HepG2 (cell line): ENCODE results near the gene CTIF. TPM values are rescaled to one million over a fixed set of nuclear protein-coding genes. Genes with fewer than 3 reads are reported as not detected.

Source experiments
- ATAC-seq: fragments of 200-7000 bp; cut with Tn5 transposase; 3 replicates; pipeline ENCODE4 v1.9.1; 2020; ENCODE audit warnings: mild to moderate bottlenecking, moderate library complexity
- BruUV-seq: library from RNA; stranded (reverse); fragments of 400-500 nt; replicated peaks from 2 replicates; lab custom pipeline; 2021; lab: Mats Ljungman, UMichigan
- CTCF ChIA-PET: fragments of 300-600 bp; formaldehyde crosslinking; extraction: SDS; loops from one replicate; lab custom pipeline; 2021; ENCODE audit warnings: low total read pairs, inconsistent platforms, low intra/inter-chr PET ratio; lab: Yijun Ruan, JAX
- POLR2A ChIA-PET: fragments of 350-600 bp; sonication (Branson Sonifier 250); formaldehyde crosslinking; loops from one replicate; lab custom pipeline; 2020; ENCODE audit warnings: antibody characterized with exemption, inconsistent platforms; lab: Yijun Ruan, JAX
- DNase-seq: peaks from one replicate; pipeline ENCODE4 v3.0.0-alpha.2; 2015; ENCODE audit warnings: low spot score
- FAIRE-seq: peaks from 3 replicates; lab custom pipeline; 2011; peaks lifted over from hg19 to GRCh38; lab: Jason Lieb, UNC
- H2AFZ ChIP-seq: one replicate; pipeline ENCODE4 v1.6.1; 2011; ENCODE audit warnings: low read length, inconsistent platforms
- H3K27ac ChIP-seq: fragments of 300-600 bp; 3 replicates; pipeline ENCODE4 v1.8.0; 2011; ENCODE audit warnings: mixed run types, mild to moderate bottlenecking, mixed read lengths, low read length, inconsistent platforms; ENCODE audit not compliant: insufficient read depth; ENCODE audit errors: extremely low read length
- H3K27me3 ChIP-seq, 2 experiments: fragments of 200-600 bp in 1 of 2; 2 replicates in 1 of 2; 3 replicates in 1 of 2; pipeline versions ENCODE4 v1.6.0 to v1.8.0; 2011; ENCODE audit warnings: low read length in 2 of 2, mild to moderate bottlenecking in 2 of 2, moderate library complexity in 2 of 2, inconsistent platforms in 1 of 2; ENCODE audit not compliant: insufficient read depth in 2 of 2, control insufficient read depth in 1 of 2
- H3K36me3 ChIP-seq, 2 experiments: fragments of 200-600 bp in 1 of 2; replicated peaks in 1 of 2; 2 replicates in 1 of 2; 3 replicates in 1 of 2; pipeline versions ENCODE4 v1.5.1 to v1.8.0; 2011; ENCODE audit warnings: low read length in 2 of 2, inconsistent platforms in 1 of 2; ENCODE audit not compliant: insufficient read depth in 2 of 2, control insufficient read depth in 1 of 2
- H3K4me1 ChIP-seq: 2 replicates; pipeline ENCODE4 v1.5.1; 2012; ENCODE audit warnings: low read length, inconsistent platforms; ENCODE audit not compliant: insufficient read depth
- H3K4me2 ChIP-seq: 2 replicates; pipeline ENCODE4 v1.6.0; 2011; ENCODE audit warnings: low read depth, low read length, inconsistent platforms
- H3K4me3 ChIP-seq, 3 experiments: fragments of 200-600 bp in 1 of 3; sonication (generic), shearing (Covaris generic) in 1 of 3; replicated peaks in 1 of 3; 2 replicates each; pipeline ENCODE4 v1.5.1; 2011 to 2016; ENCODE audit warnings: low read length in 3 of 3, inconsistent platforms in 2 of 3, low read depth in 2 of 3, mild to moderate bottlenecking in 2 of 3, control low read depth in 1 of 3, mixed read lengths in 1 of 3; ENCODE audit not compliant: insufficient read depth in 1 of 3
- H3K79me2 ChIP-seq: one replicate; pipeline ENCODE4 v1.6.1; 2011; ENCODE audit warnings: low read length, inconsistent platforms; ENCODE audit not compliant: insufficient read depth
- H3K9ac ChIP-seq: 2 replicates; pipeline ENCODE4 v1.6.0; 2011; ENCODE audit warnings: mild to moderate bottlenecking, low read depth, low read length, inconsistent platforms; ENCODE audit not compliant: insufficient read depth
- H3K9me3 ChIP-seq: 2 replicates; pipeline ENCODE4 v1.5.1; 2012; ENCODE audit warnings: mild to moderate bottlenecking, low read length
- H4K20me1 ChIP-seq: 2 replicates; pipeline ENCODE4 v1.6.0; 2011; ENCODE audit warnings: inconsistent platforms, mild to moderate bottlenecking, low read length, moderate library complexity; ENCODE audit not compliant: insufficient read depth
- AGO1 ChIP-seq: fragments of 200-400 bp; formaldehyde crosslinking; IDR thresholded peaks from 2 replicates; pipeline ENCODE4 v1.6.1; 2017; ENCODE audit warnings: mild to moderate bottlenecking, low read depth, low read length, moderate library complexity; ENCODE audit not compliant: poor library complexity, severe bottlenecking
- EP300 ChIP-seq, 3 experiments: sonication (generic) in 1 of 3; formaldehyde crosslinking in 1 of 3; IDR thresholded peaks; 2 replicates each; pipeline versions ENCODE4 v1.5.1 to v1.6.1; 2011 to 2020; ENCODE audit warnings: low read depth in 2 of 3, low read length in 2 of 3, borderline replicate concordance in 1 of 3, improper control_type of control experiment in 1 of 3, mild to moderate bottlenecking in 1 of 3, missing genetic modification reagents in 1 of 3, moderate library complexity in 1 of 3
- FOXK1 ChIP-seq: sonication (generic); formaldehyde crosslinking; IDR thresholded peaks from 2 replicates; pipeline ENCODE4 v1.4.0; 2020; ENCODE audit warnings: low read depth, missing genetic modification reagents, borderline replicate concordance
- GRHL1 ChIP-seq: sonication (generic); formaldehyde crosslinking; conservative IDR thresholded peaks from 2 replicates; pipeline ENCODE4 v1.8.0; 2022; ENCODE audit warnings: missing genetic modification reagents
- IRF9 ChIP-seq: sonication (generic); formaldehyde crosslinking; IDR thresholded peaks from 2 replicates; pipeline ENCODE4 v1.8.0; 2022; ENCODE audit warnings: missing genetic modification reagents, mild to moderate bottlenecking, borderline replicate concordance
- MAFG ChIP-seq: sonication (generic); formaldehyde crosslinking; IDR thresholded peaks from 2 replicates; pipeline ENCODE4 v1.5.1; 2020; ENCODE audit warnings: mild to moderate bottlenecking, missing genetic modification reagents
- MZF1 ChIP-seq: sonication (generic); formaldehyde crosslinking; IDR thresholded peaks from 2 replicates; pipeline ENCODE4 v1.8.1; 2023; ENCODE audit warnings: mild to moderate bottlenecking, missing genetic modification reagents, borderline replicate concordance
- RFXAP ChIP-seq: sonication (generic); formaldehyde crosslinking; IDR thresholded peaks from 2 replicates; pipeline ENCODE4 v1.4.0; 2020; ENCODE audit warnings: missing genetic modification reagents, borderline replicate concordance
- RORA ChIP-seq: sonication (generic); formaldehyde crosslinking; IDR thresholded peaks from 2 replicates; pipeline ENCODE4 v1.5.0; 2020; ENCODE audit warnings: mild to moderate bottlenecking, missing genetic modification reagents, moderate library complexity
- SAFB2 ChIP-seq: sonication (generic); formaldehyde crosslinking; IDR thresholded peaks from 2 replicates; pipeline ENCODE4 v1.5.1; 2020; ENCODE audit warnings: missing genetic modification reagents, low read depth, mild to moderate bottlenecking, borderline replicate concordance
- THAP8 ChIP-seq: sonication (generic); formaldehyde crosslinking; IDR thresholded peaks from 2 replicates; pipeline ENCODE4 v1.5.1; 2020; ENCODE audit warnings: missing genetic modification reagents, mild to moderate bottlenecking, borderline replicate concordance
- ZBTB43 ChIP-seq: sonication (generic); formaldehyde crosslinking; conservative IDR thresholded peaks from 2 replicates; pipeline ENCODE4 v1.4.0; 2020; ENCODE audit warnings: missing genetic modification reagents
- ZBTB44 ChIP-seq: sonication (generic); formaldehyde crosslinking; IDR thresholded peaks from 2 replicates; pipeline ENCODE4 v1.4.0; 2020; ENCODE audit warnings: missing genetic modification reagents
- ZNF569 ChIP-seq: sonication (generic); formaldehyde crosslinking; IDR thresholded peaks from 2 replicates; pipeline ENCODE4 v1.5.0; 2020; ENCODE audit warnings: mild to moderate bottlenecking, missing genetic modification reagents, moderate library complexity, borderline replicate concordance
- ZNF616 ChIP-seq: sonication (generic); formaldehyde crosslinking; IDR thresholded peaks from 2 replicates; pipeline ENCODE4 v1.5.0; 2020; ENCODE audit warnings: low read depth, mild to moderate bottlenecking, missing genetic modification reagents
- WGBS: methylation state at CpG from one replicate; pipeline ENCODE4 v1.1.6; 2017; ENCODE audit warnings: low lambda C conversion rate; 5-methylcytosine and 5-hydroxymethylcytosine counted together
- in situ Hi-C: cut with HindIII; loops from 2 replicates; pipeline ENCODE4 v1.10.0; 2017; ENCODE audit warnings: low pct_unique_long_range_greater_than_20kb; ENCODE audit not compliant: extremely low pct_ligation_motif_present
- intact Hi-C: fragments of 100-400 bp; cut with micrococcal nuclease; formaldehyde crosslinking; loops from one replicate; pipeline ENCODE4 v1.10.0; 2022; ENCODE audit not compliant: unreplicated experiment
- polyA plus RNA-seq, 8 experiments: library from polyadenylated mRNA; depleted of rRNA in 3 of 8; stranded (reverse) in 7 of 8; unstranded in 1 of 8; fragments of >200 nt; fragmentation: Illumina TruSeq in 4 of 8; extraction: Trizol in 4 of 8; gene quantifications; 2 replicates each; pipeline versions ENCODE4 v1.2.1 to v1.2.3, GENCODE V29; 2011 to 2016; ENCODE audit warnings: low read depth in 4 of 8, missing spikeins in 1 of 8, mixed read lengths in 1 of 8; ENCODE audit not compliant: insufficient read depth in 1 of 8
- total RNA-seq, 5 experiments: library from RNA; depleted of rRNA; stranded (reverse); fragments of >200 nt; fragmentation: Illumina TruSeq; extraction: Trizol; gene quantifications; 2 replicates each; pipeline ENCODE4 v1.2.3, GENCODE V29; 2016; ENCODE audit warnings: low read depth in 1 of 5

Gene CTIF
- total and polyA plus RNA-seq, 2 of the 13 experiments (the other 11 are each of a cell fraction or from before 2014, with no cell fraction given): 18.2 to 28.0 TPM

GRCh38 chr18:48835745-48836170, 296.9 kb downstream of the CTIF start:
- Histone ChIP-seq H3K27me3 (no peaks in the 10 kb centered on the region), H2AFZ (no peak overlapping the region), H3K4me2 (no peak overlapping the region), H4K20me1 (no peaks in the 10 kb centered on the region), H3K27ac (no peak overlapping the region), H3K9me3 (no peaks in the 10 kb centered on the region), H3K79me2 (no peaks in the 10 kb centered on the region), H3K36me3 (peaks cover 3 to 23% of the 10 kb centered on the region in 2 experiments; a peak in 4 of 5 replicates), H3K4me1 (no peaks in the 10 kb centered on the region), H3K4me3 (no peak overlapping the region), H3K9ac (no peak overlapping the region)
- CTCF ChIA-PET: no interaction called here
- ATAC-seq (no peak), DNase-seq (no peak), FAIRE-seq (no peak)
- no TSS peak for BruUV-seq
- in situ Hi-C loops: no loop called here
- POLR2A ChIA-PET: no interaction called here
- intact Hi-C loops: no loop called here
- 93% methylated on average over 3 of the region's 3 CpGs for WGBS
- no peak for TF ChIP-seq GRHL1
- no peak for TF ChIP-seq RORA (CRISPR knock-in tag)
- TF ChIP-seq EP300 (IDR thresholded peaks at IDR 0.05; ENCODE audit: low read depth in 2 of 2, low read length in 2 of 2): no peak
- TF ChIP-seq EP300 (CRISPR knock-in tag; IDR thresholded peaks at IDR 0.05; ENCODE audit: borderline replicate concordance): no peak
- no peak for TF ChIP-seq ZNF569 (CRISPR knock-in tag)
- TF ChIP-seq THAP8 (CRISPR knock-in tag): no peak
- no peak for TF ChIP-seq AGO1
- TF ChIP-seq ZBTB44: no peak
- no peak for TF ChIP-seq RFXAP (CRISPR knock-in tag)
- no peak for TF ChIP-seq FOXK1 (CRISPR knock-in tag)
- TF ChIP-seq ZNF616: no peak
- no peak for TF ChIP-seq SAFB2 (CRISPR knock-in tag)
- no peak for TF ChIP-seq IRF9
- TF ChIP-seq ZBTB43 (CRISPR knock-in tag): no peak
- no peak for TF ChIP-seq MAFG
- TF ChIP-seq MZF1 (CRISPR knock-in tag): no peak
